ENCODE data around the gene APOL6. TPM values are rescaled to one million over a fixed set of nuclear protein-coding genes. Genes with fewer than 3 reads are reported as not detected.
"Not testable (repeated sequence)": the region's sequence is repeated elsewhere in the genome, so short reads cannot be mapped to it uniquely, and the experiment has no call there.

Gene APOL6
- total and polyA plus RNA-seq, 5 experiments from 2014 or later, result 13.6 to 40.5 (median 20.8) TPM

DNA sequence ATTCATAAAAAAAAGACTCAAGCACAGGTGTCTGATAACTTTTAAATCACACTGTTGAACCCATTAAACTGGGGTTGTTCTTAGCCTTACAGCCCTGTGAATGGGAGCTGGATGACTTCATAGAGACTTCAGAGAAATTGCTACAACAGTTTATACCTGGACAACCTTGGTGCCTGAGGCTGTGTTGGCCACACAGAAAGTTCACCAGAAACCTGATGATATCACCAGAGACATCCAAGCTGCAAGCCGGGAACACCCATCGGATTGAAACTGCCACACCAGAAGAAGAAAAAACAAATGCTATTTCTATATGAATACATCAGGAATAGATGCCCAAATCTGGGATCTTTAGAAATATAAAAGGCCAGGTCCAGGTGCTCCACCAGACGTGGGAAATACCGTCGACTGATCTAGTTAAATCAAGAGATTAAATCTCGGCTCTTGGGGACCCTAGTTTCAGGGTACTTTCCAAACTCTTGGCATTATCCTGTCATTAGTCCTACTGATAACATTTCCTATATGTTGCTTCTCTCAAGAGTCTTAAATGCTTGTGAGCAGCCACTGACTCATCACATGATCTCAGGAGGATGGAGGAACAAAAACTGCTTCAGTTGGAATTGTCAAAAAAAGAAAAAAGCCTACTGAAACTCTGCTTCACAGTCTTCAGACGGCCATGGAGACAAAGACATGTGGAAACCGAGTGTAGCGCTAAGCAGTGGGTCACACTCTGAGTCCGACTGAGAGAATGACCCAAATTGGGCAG, 40.8 kb downstream of the APOL6 start:
- peaks cover 0 to 6% (median 0%) of the 10 kb centered on the region in 5 donors for H3K27me3 Mint-ChIP-seq
- H3K27ac Mint-ChIP-seq, result peak overlapping the region in 2 of 10 donors; percentile 4 to 54
- no peak for DNase-seq
- ATAC-seq, result no peak
- peaks cover 1 to 16% (median 7%) of the 10 kb centered on the region in 4 donors for H3K4me1 Mint-ChIP-seq
- POLR2A ChIA-PET, result no interaction called here
- no peak overlapping the region for H3K4me3 Mint-ChIP-seq
- H3K36me3 Mint-ChIP-seq, result no peaks in the 10 kb centered on the region
- peaks cover 0 to 2% (median 0%) of the 10 kb centered on the region in 9 donors for H3K9me3 Mint-ChIP-seq

GRCh38 chr22:35690001-35690400, 41.8 kb downstream of the APOL6 start:
- no peak for DNase-seq
- peaks cover 0 to 2% (median 0%) of the 10 kb centered on the region in 9 donors for H3K9me3 Mint-ChIP-seq
- POLR2A ChIA-PET, result no interaction called here
- H3K27me3 Mint-ChIP-seq, result peaks cover 0 to 6% (median 0%) of the 10 kb centered on the region in 5 donors
- peak overlapping the region in 2 of 10 donors; percentile 10 to 60 for H3K27ac Mint-ChIP-seq
- H3K4me1 Mint-ChIP-seq, result peaks cover 1 to 16% (median 7%) of the 10 kb centered on the region in 4 donors
- H3K36me3 Mint-ChIP-seq, result no peaks in the 10 kb centered on the region
- ATAC-seq, result no peak
- no peak overlapping the region for H3K4me3 Mint-ChIP-seq

GRCh38 chr22:35695202-35695601, 47.0 kb downstream of the APOL6 start:
- POLR2A ChIA-PET, result no interaction called here
- no peak overlapping the region for H3K27ac Mint-ChIP-seq
- no peaks in the 10 kb centered on the region for H3K9me3 Mint-ChIP-seq
- H3K27me3 Mint-ChIP-seq, result peaks cover 0 to 6% (median 2%) of the 10 kb centered on the region in 5 donors
- H3K4me3 Mint-ChIP-seq, result no peak overlapping the region
- no peaks in the 10 kb centered on the region for H3K36me3 Mint-ChIP-seq
- no peak for ATAC-seq
- H3K4me1 Mint-ChIP-seq, result peaks cover 0 to 8% (median 0%) of the 10 kb centered on the region in 4 donors
- DNase-seq, result peak in 1 of 10 donors; percentile 3

- Mint-ChIP-seq H3K9me3 (no peaks in the 10 kb centered on the region), H3K36me3 (no peaks in the 10 kb centered on the region), H3K27me3 (peaks cover 0 to 6% (median 2%) of the 10 kb centered on the region in 5 donors), H3K4me3 (no peak overlapping the region), H3K4me1 (no peaks in the 10 kb centered on the region), H3K27ac (no peak overlapping the region)
- POLR2A ChIA-PET, result no interaction called here
- ATAC-seq, result peak in 1 of 2 donors; percentile 22
- peak in 5 of 10 donors; percentile 15 to 82 (median 42) for DNase-seq
Observed at GRCh38 chr22:35697142-35697541, 48.9 kb downstream of the APOL6 start.

GRCh38 chr22:35699852-35700251, 51.6 kb downstream of the APOL6 start:
- H3K4me1 Mint-ChIP-seq, H3K9me3 Mint-ChIP-seq, H3K27me3 Mint-ChIP-seq, H3K4me3 Mint-ChIP-seq, H3K27ac Mint-ChIP-seq, H3K36me3 Mint-ChIP-seq, POLR2A ChIA-PET: not testable (repeated sequence)
- ATAC-seq, result peak in 1 of 2 donors; percentile 50
- DNase-seq, result peak in 1 of 10 donors; percentile 8

- ATAC-seq (no peak), DNase-seq (no peak)
- H3K9me3 Mint-ChIP-seq, result no peaks in the 10 kb centered on the region
- H3K4me3 Mint-ChIP-seq, result no peak overlapping the region
- no peaks in the 10 kb centered on the region for H3K27me3 Mint-ChIP-seq
- H3K36me3 Mint-ChIP-seq, result no peaks in the 10 kb centered on the region
- no peaks in the 10 kb centered on the region for H3K4me1 Mint-ChIP-seq
- no peak overlapping the region for H3K27ac Mint-ChIP-seq
- POLR2A ChIA-PET, result no interaction called here
Observed at GRCh38 chr22:35703861-35704584, 55.8 kb downstream of the APOL6 start.

- Mint-ChIP-seq H3K4me1 (peaks cover 0 to 2% (median 0%) of the 10 kb centered on the region in 4 donors), H3K27ac (no peak overlapping the region), H3K9me3 (no peaks in the 10 kb centered on the region), H3K36me3 (no peaks in the 10 kb centered on the region), H3K4me3 (no peak overlapping the region), H3K27me3 (peaks cover 0 to 3% (median 0%) of the 10 kb centered on the region in 5 donors)
- ATAC-seq (no peak), DNase-seq (no peak)
- POLR2A ChIA-PET, result no interaction called here
Observed at GRCh38 chr22:35705141-35705540, 56.9 kb downstream of the APOL6 start.

- Mint-ChIP-seq H3K9me3 (peaks cover 0 to 11% (median 5%) of the 10 kb centered on the region in 9 donors), H3K4me1 (peaks cover 0 to 2% (median 0%) of the 10 kb centered on the region in 4 donors), H3K4me3 (no peak overlapping the region), H3K27me3 (peaks cover 0 to 7% (median 0%) of the 10 kb centered on the region in 5 donors), H3K27ac (no peak overlapping the region), H3K36me3 (peaks cover 0 to 9% (median 8%) of the 10 kb centered on the region in 3 donors)
- DNase-seq (no peak), ATAC-seq (no peak)
- POLR2A ChIA-PET, result no interaction called here
Observed at GRCh38 chr22:35708453-35708852, 60.2 kb downstream of the APOL6 start.

DNA sequence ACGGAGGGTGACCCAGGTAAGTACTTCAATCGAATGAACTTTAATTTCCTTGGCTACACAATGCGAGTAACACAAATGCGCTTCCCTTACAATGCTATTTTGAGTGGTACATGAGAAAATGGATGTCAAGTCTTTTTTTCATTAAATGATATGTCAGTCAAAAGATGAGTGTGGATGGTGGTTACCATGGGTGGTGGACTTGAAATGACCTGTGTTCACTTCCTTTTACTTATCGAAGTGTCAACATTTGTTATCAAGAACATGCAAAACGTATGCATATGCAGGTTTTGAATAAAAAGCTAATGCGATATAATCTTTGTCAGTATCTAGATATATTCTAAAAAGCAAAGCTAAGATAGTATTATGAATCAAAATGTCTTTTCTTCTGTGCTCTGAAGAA, 60.7 kb downstream of the APOL6 start:
- peaks cover 0 to 11% (median 5%) of the 10 kb centered on the region in 9 donors for H3K9me3 Mint-ChIP-seq
- peaks cover 0 to 2% (median 0%) of the 10 kb centered on the region in 4 donors for H3K4me1 Mint-ChIP-seq
- POLR2A ChIA-PET, result no interaction called here
- H3K4me3 Mint-ChIP-seq, result no peak overlapping the region
- H3K27ac Mint-ChIP-seq, result no peak overlapping the region
- DNase-seq (no peak), ATAC-seq (no peak)
- H3K27me3 Mint-ChIP-seq, result peaks cover 0 to 7% (median 0%) of the 10 kb centered on the region in 5 donors
- peaks cover 0 to 12% (median 8%) of the 10 kb centered on the region in 3 donors for H3K36me3 Mint-ChIP-seq

GRCh38 chr22:35711336-35711735, 63.1 kb downstream of the APOL6 start:
- peaks cover 0 to 2% (median 0%) of the 10 kb centered on the region in 4 donors for H3K4me1 Mint-ChIP-seq
- POLR2A ChIA-PET, result no interaction called here

DNA sequence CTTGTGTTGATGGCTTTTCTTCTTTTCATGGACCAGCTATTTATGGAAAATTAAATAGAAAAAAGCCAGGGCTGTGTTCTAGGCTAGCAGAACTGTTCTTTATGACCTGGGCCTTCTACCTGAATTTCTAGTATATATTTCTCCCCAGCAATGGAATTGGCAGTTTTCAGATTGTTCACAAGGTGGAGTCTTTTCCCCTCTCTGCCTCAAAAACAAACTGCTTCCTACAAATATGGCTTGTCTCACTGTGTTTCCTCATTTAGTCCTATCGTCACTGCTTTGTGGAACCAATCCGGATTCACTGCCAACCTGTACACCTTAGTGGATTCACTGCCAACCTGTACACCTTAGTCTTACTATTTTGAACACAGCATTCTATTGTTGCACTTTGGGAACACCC, 64.4 kb downstream of the APOL6 start:
- Mint-ChIP-seq H3K36me3 (peaks cover 0 to 12% (median 8%) of the 10 kb centered on the region in 3 donors), H3K4me3 (no peak overlapping the region), H3K4me1 (peaks cover 0 to 2% (median 0%) of the 10 kb centered on the region in 4 donors), H3K9me3 (peaks cover 0 to 11% (median 5%) of the 10 kb centered on the region in 9 donors), H3K27me3 (peaks cover 0 to 10% (median 6%) of the 10 kb centered on the region in 5 donors), H3K27ac (no peak overlapping the region)
- ATAC-seq (no peak), DNase-seq (no peak)
- POLR2A ChIA-PET, result no interaction called here

More at GRCh38 chr22:35711336-35711735, 63.1 kb downstream of the APOL6 start:
- DNase-seq (no peak), ATAC-seq (no peak)
- peaks cover 0 to 12% (median 8%) of the 10 kb centered on the region in 3 donors for H3K36me3 Mint-ChIP-seq
- H3K9me3 Mint-ChIP-seq, result peaks cover 0 to 11% (median 5%) of the 10 kb centered on the region in 9 donors
- peaks cover 0 to 10% (median 6%) of the 10 kb centered on the region in 5 donors for H3K27me3 Mint-ChIP-seq
- H3K27ac Mint-ChIP-seq, result no peak overlapping the region
- no peak overlapping the region for H3K4me3 Mint-ChIP-seq

DNA sequence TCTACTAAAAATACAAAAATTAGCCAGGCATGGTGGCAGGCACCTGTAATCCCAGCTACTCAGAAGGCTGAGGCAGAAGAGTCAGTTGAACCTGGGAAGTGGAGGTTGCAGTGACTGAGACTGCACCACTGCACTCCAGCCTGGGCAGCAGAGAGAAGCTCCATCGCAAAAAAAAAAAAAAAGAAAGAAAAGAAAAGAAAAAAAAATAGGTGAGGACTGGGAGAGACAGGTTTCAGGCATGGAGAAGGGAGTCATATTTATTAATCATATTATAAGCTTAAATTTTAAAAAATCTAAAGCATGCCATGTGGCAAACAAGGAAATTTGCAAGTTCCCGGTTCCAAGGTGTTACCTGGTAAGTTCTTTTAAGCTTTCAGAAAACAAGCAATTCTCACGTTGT, 69.3 kb downstream of the APOL6 start, which contains the start of gene APOL5:
TSS of gene APOL5 (plus strand) at position 301 of the 400 bp plus-strand sequence. CDS start at position 301, 0 bp downstream.
- Mint-ChIP-seq H3K36me3 (peaks cover 0 to 12% (median 8%) of the 10 kb centered on the region in 3 donors), H3K4me1 (no peaks in the 10 kb centered on the region), H3K27ac (no peak within 1 kb of the TSS), H3K4me3 (no peak within 1 kb of the TSS), H3K27me3 (peaks cover 0 to 7% (median 6%) of the 10 kb centered on the region in 5 donors), H3K9me3 (peaks cover 0 to 10% (median 5%) of the 10 kb centered on the region in 9 donors)
- ATAC-seq (no peak), DNase-seq (no peak)
- POLR2A ChIA-PET, result no interaction called here
